Measurements from ENCODE around the gene CD1E. TPM values are rescaled to one million over a fixed set of nuclear protein-coding genes. Genes with fewer than 3 reads are reported as not detected.

Gene CD1E
- total RNA-seq, 1 experiment from 2014 or later: not detected

- H3K36me3 Mint-ChIP-seq: peaks cover 6% of the 10 kb centered on the region
- no peak for ATAC-seq
- DNase-seq (ENCODE audit: low spot score): no peak
- H3K27me3 Mint-ChIP-seq (ENCODE audit: low read depth): no peaks in the 10 kb centered on the region; the same call in 1 of the 2 replicates
- TF ChIP-seq, protein P1, sequence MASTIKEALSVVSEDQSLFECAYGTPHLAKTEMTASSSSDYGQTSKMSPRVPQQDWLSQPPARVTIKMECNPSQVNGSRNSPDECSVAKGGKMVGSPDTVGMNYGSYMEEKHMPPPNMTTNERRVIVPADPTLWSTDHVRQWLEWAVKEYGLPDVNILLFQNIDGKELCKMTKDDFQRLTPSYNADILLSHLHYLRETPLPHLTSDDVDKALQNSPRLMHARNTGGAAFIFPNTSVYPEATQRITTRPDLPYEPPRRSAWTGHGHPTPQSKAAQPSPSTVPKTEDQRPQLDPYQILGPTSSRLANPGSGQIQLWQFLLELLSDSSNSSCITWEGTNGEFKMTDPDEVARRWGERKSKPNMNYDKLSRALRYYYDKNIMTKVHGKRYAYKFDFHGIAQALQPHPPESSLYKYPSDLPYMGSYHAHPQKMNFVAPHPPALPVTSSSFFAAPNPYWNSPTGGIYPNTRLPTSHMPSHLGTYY (CRISPR knock-in tag; IDR thresholded peaks at IDR 0.05): no peak
- no peak for TF ChIP-seq ETV6 (CRISPR knock-in tag; IDR thresholded peaks at IDR 0.05)
- TF ChIP-seq FOXK1 (CRISPR knock-in tag; IDR thresholded peaks at IDR 0.05): no peak
- TF ChIP-seq ZNF396 (CRISPR knock-in tag; IDR thresholded peaks at IDR 0.05; ENCODE audit: borderline replicate concordance): no peak
- TF ChIP-seq ZBTB21 (CRISPR knock-in tag; IDR thresholded peaks at IDR 0.05; ENCODE audit: borderline replicate concordance): no peak
- no peak for TF ChIP-seq ELF4 (CRISPR knock-in tag; IDR thresholded peaks at IDR 0.05; ENCODE audit: low read depth)
- TF ChIP-seq JAZF1 (CRISPR knock-in tag; IDR thresholded peaks at IDR 0.05): no peak
- TF ChIP-seq ZNF532 (CRISPR knock-in tag; IDR thresholded peaks at IDR 0.05; ENCODE audit: borderline replicate concordance): no peak
- TF ChIP-seq TP53 (CRISPR knock-in tag; IDR thresholded peaks at IDR 0.05): no peak
- TF ChIP-seq MYBL2 (CRISPR knock-in tag; IDR thresholded peaks at IDR 0.05): no peak
- POLR2A ChIA-PET: no interaction called here
- CTCF ChIA-PET: no interaction called here
- H3K9me3 Mint-ChIP-seq: peaks cover 13% of the 10 kb centered on the region
- H3K4me3 Mint-ChIP-seq: no peak overlapping the region
- H3K4me1 Mint-ChIP-seq: peaks cover 4% of the 10 kb centered on the region
- no peak overlapping the region for H3K27ac Mint-ChIP-seq
Observed at GRCh38 chr1:158324395-158324794, 29.3 kb upstream of the CD1E start.

GRCh38 chr1:158327481-158327880 lies 26.2 kb upstream of the CD1E start:
- ATAC-seq: no peak
- Mint-ChIP-seq H3K9me3 (no peaks in the 10 kb centered on the region), H3K4me3 (no peak overlapping the region), H3K36me3 (no peaks in the 10 kb centered on the region), H3K27me3 (ENCODE audit: low read depth) (no peaks in the 10 kb centered on the region), H3K4me1 (no peaks in the 10 kb centered on the region), H3K27ac (no peak overlapping the region)
- ChIA-PET POLR2A (no interaction called here), CTCF (interaction anchor here (0.7 kb wide), 1 partner anchor 123 kb away, joined by 3 read pairs; no protein-coding TSS in a partner anchor)
- no peak for DNase-seq (ENCODE audit: low spot score)
- TF ChIP-seq ESRRA (CRISPR knock-in tag; IDR thresholded peaks at IDR 0.05; ENCODE audit: borderline replicate concordance): no peak
- TF ChIP-seq ZNF423 (CRISPR knock-in tag; IDR thresholded peaks at IDR 0.05): no peak
- TF ChIP-seq ZNF317 (CRISPR knock-in tag; IDR thresholded peaks at IDR 0.05; ENCODE audit: borderline replicate concordance, low read depth): no peak
- TF ChIP-seq, protein P2, sequence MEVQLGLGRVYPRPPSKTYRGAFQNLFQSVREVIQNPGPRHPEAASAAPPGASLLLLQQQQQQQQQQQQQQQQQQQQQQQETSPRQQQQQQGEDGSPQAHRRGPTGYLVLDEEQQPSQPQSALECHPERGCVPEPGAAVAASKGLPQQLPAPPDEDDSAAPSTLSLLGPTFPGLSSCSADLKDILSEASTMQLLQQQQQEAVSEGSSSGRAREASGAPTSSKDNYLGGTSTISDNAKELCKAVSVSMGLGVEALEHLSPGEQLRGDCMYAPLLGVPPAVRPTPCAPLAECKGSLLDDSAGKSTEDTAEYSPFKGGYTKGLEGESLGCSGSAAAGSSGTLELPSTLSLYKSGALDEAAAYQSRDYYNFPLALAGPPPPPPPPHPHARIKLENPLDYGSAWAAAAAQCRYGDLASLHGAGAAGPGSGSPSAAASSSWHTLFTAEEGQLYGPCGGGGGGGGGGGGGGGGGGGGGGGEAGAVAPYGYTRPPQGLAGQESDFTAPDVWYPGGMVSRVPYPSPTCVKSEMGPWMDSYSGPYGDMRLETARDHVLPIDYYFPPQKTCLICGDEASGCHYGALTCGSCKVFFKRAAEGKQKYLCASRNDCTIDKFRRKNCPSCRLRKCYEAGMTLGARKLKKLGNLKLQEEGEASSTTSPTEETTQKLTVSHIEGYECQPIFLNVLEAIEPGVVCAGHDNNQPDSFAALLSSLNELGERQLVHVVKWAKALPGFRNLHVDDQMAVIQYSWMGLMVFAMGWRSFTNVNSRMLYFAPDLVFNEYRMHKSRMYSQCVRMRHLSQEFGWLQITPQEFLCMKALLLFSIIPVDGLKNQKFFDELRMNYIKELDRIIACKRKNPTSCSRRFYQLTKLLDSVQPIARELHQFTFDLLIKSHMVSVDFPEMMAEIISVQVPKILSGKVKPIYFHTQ (CRISPR knock-in tag; IDR thresholded peaks at IDR 0.05): no peak
- TF ChIP-seq, protein P1 (CRISPR knock-in tag; IDR thresholded peaks at IDR 0.05): no peak
- TF ChIP-seq ZNF396 (CRISPR knock-in tag; IDR thresholded peaks at IDR 0.05; ENCODE audit: borderline replicate concordance): no peak
- TF ChIP-seq E2F1 (CRISPR knock-in tag; IDR thresholded peaks at IDR 0.05): no peak
- no peak for TF ChIP-seq GABPB1 (CRISPR knock-in tag; IDR thresholded peaks at IDR 0.05)
- no peak for TF ChIP-seq NFATC4 (CRISPR knock-in tag; IDR thresholded peaks at IDR 0.05)
- TF ChIP-seq, protein P3, sequence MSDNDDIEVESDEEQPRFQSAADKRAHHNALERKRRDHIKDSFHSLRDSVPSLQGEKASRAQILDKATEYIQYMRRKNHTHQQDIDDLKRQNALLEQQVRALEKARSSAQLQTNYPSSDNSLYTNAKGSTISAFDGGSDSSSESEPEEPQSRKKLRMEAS (CRISPR knock-in tag; IDR thresholded peaks at IDR 0.05): no peak
- TF ChIP-seq RELA (CRISPR knock-in tag; IDR thresholded peaks at IDR 0.05; ENCODE audit: borderline replicate concordance): no peak
- TF ChIP-seq, protein P4, sequence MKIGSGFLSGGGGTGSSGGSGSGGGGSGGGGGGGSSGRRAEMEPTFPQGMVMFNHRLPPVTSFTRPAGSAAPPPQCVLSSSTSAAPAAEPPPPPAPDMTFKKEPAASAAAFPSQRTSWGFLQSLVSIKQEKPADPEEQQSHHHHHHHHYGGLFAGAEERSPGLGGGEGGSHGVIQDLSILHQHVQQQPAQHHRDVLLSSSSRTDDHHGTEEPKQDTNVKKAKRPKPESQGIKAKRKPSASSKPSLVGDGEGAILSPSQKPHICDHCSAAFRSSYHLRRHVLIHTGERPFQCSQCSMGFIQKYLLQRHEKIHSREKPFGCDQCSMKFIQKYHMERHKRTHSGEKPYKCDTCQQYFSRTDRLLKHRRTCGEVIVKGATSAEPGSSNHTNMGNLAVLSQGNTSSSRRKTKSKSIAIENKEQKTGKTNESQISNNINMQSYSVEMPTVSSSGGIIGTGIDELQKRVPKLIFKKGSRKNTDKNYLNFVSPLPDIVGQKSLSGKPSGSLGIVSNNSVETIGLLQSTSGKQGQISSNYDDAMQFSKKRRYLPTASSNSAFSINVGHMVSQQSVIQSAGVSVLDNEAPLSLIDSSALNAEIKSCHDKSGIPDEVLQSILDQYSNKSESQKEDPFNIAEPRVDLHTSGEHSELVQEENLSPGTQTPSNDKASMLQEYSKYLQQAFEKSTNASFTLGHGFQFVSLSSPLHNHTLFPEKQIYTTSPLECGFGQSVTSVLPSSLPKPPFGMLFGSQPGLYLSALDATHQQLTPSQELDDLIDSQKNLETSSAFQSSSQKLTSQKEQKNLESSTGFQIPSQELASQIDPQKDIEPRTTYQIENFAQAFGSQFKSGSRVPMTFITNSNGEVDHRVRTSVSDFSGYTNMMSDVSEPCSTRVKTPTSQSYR (CRISPR knock-in tag; IDR thresholded peaks at IDR 0.05): no peak
- no peak for TF ChIP-seq SMAD4 (CRISPR knock-in tag; IDR thresholded peaks at IDR 0.05)
